Fibroblast of the aortic adventitia (primary cell): Measurements from ENCODE around the gene SWT1. TPM values are rescaled to one million over a fixed set of nuclear protein-coding genes. Genes with fewer than 3 reads are reported as not detected.

Experiments used
- DNase-seq: peaks from one replicate; pipeline ENCODE4 v3.0.0-alpha.2; 2010; ENCODE audit warnings: low read depth
- H3K4me3 ChIP-seq: 2 replicates; pipeline ENCODE4 v1.5.1; 2011; ENCODE audit warnings: low read depth, mild to moderate bottlenecking, control low read depth, low read length, moderate library complexity
- total RNA-seq: library from RNA; depleted of rRNA; stranded (reverse); fragments of >200 nt; gene quantifications from 2 replicates; pipeline ENCODE4 v1.2.3, GENCODE V29; 2012; ENCODE audit warnings: low replicate concordance
- TF ChIP-seq, protein P1 (sequence below): IDR thresholded peaks from 2 replicates; pipeline ENCODE4 v1.5.1; 2011; ENCODE audit warnings: mild to moderate bottlenecking, low read length, control low read depth, inconsistent platforms; ENCODE audit not compliant: insufficient read depth

The SWT1 gene
- total RNA-seq, 1 donor: 8.1 TPM

GRCh38 chr1:185293967-185294542 is 137.1 kb downstream of the SWT1 start:
- no peak overlapping the region for H3K4me3 ChIP-seq
- TF ChIP-seq, protein P1, sequence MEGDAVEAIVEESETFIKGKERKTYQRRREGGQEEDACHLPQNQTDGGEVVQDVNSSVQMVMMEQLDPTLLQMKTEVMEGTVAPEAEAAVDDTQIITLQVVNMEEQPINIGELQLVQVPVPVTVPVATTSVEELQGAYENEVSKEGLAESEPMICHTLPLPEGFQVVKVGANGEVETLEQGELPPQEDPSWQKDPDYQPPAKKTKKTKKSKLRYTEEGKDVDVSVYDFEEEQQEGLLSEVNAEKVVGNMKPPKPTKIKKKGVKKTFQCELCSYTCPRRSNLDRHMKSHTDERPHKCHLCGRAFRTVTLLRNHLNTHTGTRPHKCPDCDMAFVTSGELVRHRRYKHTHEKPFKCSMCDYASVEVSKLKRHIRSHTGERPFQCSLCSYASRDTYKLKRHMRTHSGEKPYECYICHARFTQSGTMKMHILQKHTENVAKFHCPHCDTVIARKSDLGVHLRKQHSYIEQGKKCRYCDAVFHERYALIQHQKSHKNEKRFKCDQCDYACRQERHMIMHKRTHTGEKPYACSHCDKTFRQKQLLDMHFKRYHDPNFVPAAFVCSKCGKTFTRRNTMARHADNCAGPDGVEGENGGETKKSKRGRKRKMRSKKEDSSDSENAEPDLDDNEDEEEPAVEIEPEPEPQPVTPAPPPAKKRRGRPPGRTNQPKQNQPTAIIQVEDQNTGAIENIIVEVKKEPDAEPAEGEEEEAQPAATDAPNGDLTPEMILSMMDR: no peak
- no peak for DNase-seq

GRCh38 chr1:185295091-185295490 is 138.1 kb downstream of the SWT1 start:
- H3K4me3 ChIP-seq: no peak overlapping the region

DNA sequence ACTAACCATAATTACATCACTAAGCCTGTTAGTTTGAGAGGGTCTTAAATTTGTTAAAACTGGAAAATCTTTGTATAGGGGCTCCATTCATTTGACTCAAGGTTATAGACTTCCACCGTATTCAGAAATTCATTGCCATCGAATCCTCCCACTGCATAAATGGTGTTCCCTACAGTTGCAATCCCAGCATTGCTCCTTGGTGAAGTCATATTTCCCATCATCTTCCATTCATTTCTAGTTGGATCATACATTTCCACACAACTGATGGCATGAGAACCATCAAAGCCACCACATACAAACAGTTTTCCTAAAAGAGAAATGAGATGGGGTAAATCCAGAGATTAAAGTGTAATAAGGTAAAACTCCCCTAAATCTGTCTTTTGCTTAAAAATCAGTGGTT is 141.0 kb downstream of the SWT1 start:
- no peak overlapping the region for H3K4me3 ChIP-seq
- DNase-seq: no peak
- TF ChIP-seq, protein P1: no peak

More at GRCh38 chr1:185295091-185295490, 138.1 kb downstream of the SWT1 start:
- no peak for DNase-seq
- TF ChIP-seq, protein P1: no peak

DNA sequence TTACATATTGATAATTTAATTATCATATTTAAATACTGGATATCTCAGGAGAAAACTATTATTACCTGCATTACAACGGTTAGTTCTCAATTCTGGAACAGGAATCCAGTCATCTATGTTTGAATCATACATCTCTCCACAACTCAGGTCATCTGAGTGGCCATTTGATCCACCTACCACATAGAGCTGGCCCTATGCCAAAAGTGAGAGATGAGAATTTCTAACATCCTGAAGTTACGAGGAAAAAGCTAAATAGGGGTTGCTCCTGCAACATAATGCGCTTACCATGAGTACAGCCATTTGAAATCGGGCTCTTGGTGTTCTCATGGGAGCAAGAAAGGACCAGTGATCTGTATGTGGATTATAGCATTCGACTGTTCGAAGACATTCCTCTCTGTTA is 143.2 kb downstream of the SWT1 start:
- TF ChIP-seq, protein P1: no peak
- no peak overlapping the region for H3K4me3 ChIP-seq
- DNase-seq: no peak

DNA sequence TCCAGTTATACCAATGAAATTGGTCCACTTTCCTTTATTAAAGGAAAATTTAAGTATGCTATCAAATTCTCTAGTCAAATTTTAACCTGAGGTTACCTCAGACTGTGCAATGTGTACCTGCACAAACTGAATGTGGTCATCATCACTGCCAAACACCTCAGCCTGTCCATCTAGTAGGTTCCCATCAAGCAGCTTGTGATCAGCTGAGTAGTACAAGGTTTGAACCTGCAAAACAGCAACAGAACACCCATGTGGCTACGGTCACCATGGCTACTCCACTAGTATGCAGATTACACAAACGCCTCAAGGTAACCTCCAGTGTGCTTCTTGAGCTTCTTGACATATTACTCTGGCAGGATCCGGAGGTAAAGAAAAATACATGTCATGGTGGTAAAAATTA is 148.5 kb downstream of the SWT1 start:
- no peak for DNase-seq
- TF ChIP-seq, protein P1: no peak
- H3K4me3 ChIP-seq: no peak overlapping the region

- H3K4me3 ChIP-seq: no peak overlapping the region
- TF ChIP-seq, protein P1: no peak
- no peak for DNase-seq
Observed at GRCh38 chr1:185308126-185308525, 151.2 kb downstream of the SWT1 start.

DNA sequence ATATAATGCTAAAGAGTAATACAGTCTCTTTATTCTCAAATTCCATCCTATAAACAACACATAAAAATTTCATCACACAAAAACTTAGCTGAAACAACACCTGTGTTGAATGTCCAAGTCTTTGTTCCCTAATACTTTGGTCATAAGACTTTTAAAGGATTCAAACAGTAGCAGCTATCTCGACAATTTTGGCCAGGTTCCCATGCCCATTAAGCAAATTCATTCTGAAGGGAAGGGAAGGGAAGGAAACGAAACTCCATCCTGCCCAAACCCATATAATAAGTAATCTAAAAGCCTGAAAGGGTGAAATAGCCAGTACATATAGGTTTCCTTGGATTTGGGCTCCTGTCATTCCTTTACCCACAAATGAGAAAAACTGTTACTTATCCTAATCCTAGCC is 152.6 kb downstream of the SWT1 start:
- DNase-seq: no peak
- TF ChIP-seq, protein P1: no peak
- H3K4me3 ChIP-seq: no peak overlapping the region
